Type B pancreatic cell (in vitro differentiated cells): ENCODE results near the gene SUPT20H. TPM values are rescaled to one million over a fixed set of nuclear protein-coding genes. Genes with fewer than 3 reads are reported as not detected.

ENCODE experiments used
- DNase-seq: peaks from one replicate; pipeline ENCODE4 v3.0.0; 2021; ENCODE audit warnings: mixed read lengths; ENCODE audit not compliant: unreplicated experiment; ENCODE audit errors: extremely low spot score
- H3K27ac Mint-ChIP-seq: 2 replicates; pipeline ENCODE4 v1.8.0; 2021; ENCODE audit warnings: mild to moderate bottlenecking, mixed read lengths
- H3K27me3 Mint-ChIP-seq: 2 replicates; pipeline ENCODE4 v1.8.0; 2021; ENCODE audit warnings: mixed read lengths
- H3K36me3 Mint-ChIP-seq: 2 replicates; pipeline ENCODE4 v1.8.0; 2021; ENCODE audit warnings: mixed read lengths
- H3K4me1 Mint-ChIP-seq: one replicate; pipeline ENCODE4 v1.8.0; 2021; ENCODE audit warnings: mixed read lengths; ENCODE audit not compliant: unreplicated experiment
- H3K4me3 Mint-ChIP-seq: 2 replicates; pipeline ENCODE4 v1.8.0; 2021; ENCODE audit warnings: mild to moderate bottlenecking, mixed read lengths
- H3K9me3 Mint-ChIP-seq: 2 replicates; pipeline ENCODE4 v1.8.0; 2021; ENCODE audit warnings: mixed read lengths
- long read RNA-seq: library from polyadenylated mRNA; unstranded; transcript quantifications from one replicate; pipeline ENCODE4 v2.0.0, GENCODE V29; 2020
- total RNA-seq: library from RNA; stranded (reverse); gene quantifications from 2 replicates; pipeline ENCODE4 v1.2.1, GENCODE V29; 2021; ENCODE audit warnings: low replicate concordance
- TF ChIP-seq, protein P1 (sequence below): fragments of 200-600 bp; sonication (generic); conservative IDR thresholded peaks from 2 replicates; pipeline ENCODE4 v1.5.0; 2021; ENCODE audit warnings: antibody characterized with exemption, mild to moderate bottlenecking

Gene SUPT20H
- total RNA-seq, result 69.9 and 91.0 TPM in 2 replicates
- long read RNA-seq, partial matches to known transcripts, result 17 of 69 reads
- long read RNA-seq, other reads (novel, unspliced or antisense), result 44 of 69 reads

DNA sequence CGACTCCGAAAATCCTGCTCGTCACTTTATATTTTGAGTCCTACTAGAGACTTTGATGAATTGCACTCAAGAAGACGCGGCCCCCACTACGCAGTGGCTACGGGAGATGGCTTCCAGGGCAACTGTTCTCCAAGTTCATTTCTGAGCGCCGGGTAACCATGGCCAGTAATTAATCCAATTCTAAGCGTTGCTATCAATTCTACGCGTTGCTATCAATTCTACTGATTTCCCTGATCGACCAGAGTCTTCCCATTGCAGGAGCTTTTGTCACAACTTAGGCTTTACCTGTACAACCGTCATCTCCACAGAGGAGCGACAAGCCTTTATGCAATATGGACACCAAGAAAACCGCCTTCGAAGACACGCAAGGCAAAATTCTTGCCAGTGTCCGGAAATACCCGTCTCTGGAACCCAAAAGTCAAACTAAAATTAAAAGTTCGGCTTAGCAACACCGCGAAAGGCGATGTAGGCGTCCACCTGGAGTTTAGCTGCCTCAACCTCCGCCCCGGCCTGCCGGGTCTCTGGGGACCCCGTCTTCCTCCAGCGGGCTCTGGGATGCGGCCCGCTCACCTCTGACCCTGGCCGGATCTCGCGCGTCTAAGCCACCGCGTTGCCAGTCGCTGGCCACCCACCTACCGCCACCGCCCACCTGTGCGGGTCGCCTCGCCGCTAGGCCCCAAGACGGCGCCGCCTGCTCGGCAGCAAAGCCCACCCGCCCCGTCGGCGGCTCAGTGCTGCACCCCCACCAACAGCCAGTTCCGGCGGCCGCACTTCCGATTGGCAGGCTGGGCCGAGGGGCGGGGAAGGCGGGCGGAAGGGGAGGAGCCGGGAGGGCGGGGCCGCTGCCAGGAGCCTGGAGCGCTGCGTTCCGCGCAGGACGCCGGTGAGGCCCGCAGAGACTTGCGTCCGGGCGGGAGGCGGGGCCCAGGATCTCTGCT, at the start of gene SUPT20H:
SUPT20H (minus strand) TSS at position 779 of the 938 bp plus-strand sequence. CDS start 8,198 bp downstream, outside the sequence.
- H3K9me3 Mint-ChIP-seq, result no peaks in the 10 kb centered on the region
- peak; percentile 94 for DNase-seq
- peak within 1 kb of the TSS; percentile 97 for H3K4me3 Mint-ChIP-seq
- TF ChIP-seq, protein P1, sequence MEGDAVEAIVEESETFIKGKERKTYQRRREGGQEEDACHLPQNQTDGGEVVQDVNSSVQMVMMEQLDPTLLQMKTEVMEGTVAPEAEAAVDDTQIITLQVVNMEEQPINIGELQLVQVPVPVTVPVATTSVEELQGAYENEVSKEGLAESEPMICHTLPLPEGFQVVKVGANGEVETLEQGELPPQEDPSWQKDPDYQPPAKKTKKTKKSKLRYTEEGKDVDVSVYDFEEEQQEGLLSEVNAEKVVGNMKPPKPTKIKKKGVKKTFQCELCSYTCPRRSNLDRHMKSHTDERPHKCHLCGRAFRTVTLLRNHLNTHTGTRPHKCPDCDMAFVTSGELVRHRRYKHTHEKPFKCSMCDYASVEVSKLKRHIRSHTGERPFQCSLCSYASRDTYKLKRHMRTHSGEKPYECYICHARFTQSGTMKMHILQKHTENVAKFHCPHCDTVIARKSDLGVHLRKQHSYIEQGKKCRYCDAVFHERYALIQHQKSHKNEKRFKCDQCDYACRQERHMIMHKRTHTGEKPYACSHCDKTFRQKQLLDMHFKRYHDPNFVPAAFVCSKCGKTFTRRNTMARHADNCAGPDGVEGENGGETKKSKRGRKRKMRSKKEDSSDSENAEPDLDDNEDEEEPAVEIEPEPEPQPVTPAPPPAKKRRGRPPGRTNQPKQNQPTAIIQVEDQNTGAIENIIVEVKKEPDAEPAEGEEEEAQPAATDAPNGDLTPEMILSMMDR, result peak; percentile 25
- H3K4me1 Mint-ChIP-seq, result peaks cover 10% of the 10 kb centered on the region
- peaks cover 16% of the 10 kb centered on the region for H3K36me3 Mint-ChIP-seq
- no peaks in the 10 kb centered on the region for H3K27me3 Mint-ChIP-seq
- H3K27ac Mint-ChIP-seq, result peak within 1 kb of the TSS; percentile 98

DNA sequence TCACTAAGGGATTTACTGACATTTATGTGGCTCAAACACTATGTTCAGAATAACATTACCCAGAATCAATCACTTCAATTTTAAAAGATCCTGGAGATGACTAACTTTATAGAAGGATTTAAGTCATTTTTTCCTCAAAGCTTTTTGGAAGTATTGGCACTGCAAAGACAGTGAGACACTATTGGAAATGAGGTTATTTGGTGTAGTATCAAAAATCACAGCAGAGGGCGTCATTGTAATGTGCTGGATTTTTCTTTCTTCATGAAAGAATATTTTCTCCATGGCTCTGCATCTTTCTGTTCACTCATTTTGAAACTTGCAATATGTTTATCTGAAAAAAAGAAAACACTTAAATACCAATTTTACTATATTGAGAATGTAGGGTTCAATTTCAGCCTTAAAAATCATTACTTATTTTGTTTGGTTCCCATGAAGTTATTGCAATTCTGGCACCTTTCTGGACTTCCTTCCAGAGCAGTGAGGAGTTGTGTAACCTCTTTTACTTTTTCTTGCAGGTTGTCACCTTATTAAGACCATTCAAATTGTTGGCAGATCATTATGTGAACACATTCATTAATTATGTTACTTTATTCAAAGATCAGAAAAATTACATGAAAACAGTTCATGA, 49.7 kb upstream of the SUPT20H start:
- H3K27ac Mint-ChIP-seq, result no peak overlapping the region
- H3K4me1 Mint-ChIP-seq, result peaks cover 3% of the 10 kb centered on the region
- no peak overlapping the region for H3K4me3 Mint-ChIP-seq
- no peaks in the 10 kb centered on the region for H3K9me3 Mint-ChIP-seq
- no peak for DNase-seq
- H3K27me3 Mint-ChIP-seq, result no peaks in the 10 kb centered on the region
- no peaks in the 10 kb centered on the region for H3K36me3 Mint-ChIP-seq
- TF ChIP-seq, protein P1, result peak; percentile 85

DNA sequence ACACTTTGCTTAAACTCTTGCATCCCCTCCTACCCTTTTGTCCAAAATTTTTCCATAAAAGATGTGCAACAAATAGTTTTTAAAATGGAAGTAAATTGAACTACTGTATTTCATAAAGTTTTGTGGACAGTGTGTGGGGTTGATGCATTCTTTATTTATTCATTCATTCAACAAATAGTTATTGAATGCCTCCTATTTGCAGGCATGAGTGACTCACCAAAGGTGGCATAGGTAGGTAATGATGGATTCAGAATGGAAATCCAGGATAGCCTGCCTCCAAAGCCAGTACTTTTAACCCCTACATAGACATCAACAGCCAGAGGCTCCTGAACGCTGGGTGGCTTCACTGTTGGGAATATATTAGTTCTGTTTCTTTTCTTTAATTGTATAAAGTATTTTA, 48.4 kb upstream of the SUPT20H start:
- Mint-ChIP-seq H3K4me3 (no peak overlapping the region), H3K36me3 (no peaks in the 10 kb centered on the region), H3K27me3 (no peaks in the 10 kb centered on the region), H3K9me3 (no peaks in the 10 kb centered on the region), H3K27ac (no peak overlapping the region), H3K4me1 (peaks cover 3% of the 10 kb centered on the region)
- DNase-seq, result no peak
- TF ChIP-seq, protein P1, result no peak

DNA sequence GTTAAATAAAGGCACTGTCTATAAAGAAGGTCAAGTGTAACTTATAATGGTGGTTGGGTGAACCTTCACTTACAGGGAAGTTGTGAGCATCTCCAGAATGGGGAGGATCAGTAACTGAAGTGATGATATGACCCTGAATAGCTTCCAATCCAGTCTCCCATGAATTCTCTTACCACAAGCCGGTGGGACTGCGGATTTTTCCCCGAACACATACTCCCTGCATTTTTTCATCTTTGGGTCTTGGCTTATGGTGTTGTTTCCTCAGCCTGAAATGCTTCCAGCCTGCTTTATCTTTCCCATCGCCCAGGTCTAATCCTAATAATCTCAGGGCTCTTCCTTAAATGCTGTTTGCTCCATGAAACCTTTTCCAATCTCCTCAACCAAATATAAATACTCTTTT, 48.0 kb upstream of the SUPT20H start:
- TF ChIP-seq, protein P1, result no peak
- Mint-ChIP-seq H3K36me3 (no peaks in the 10 kb centered on the region), H3K4me1 (peaks cover 3% of the 10 kb centered on the region), H3K27ac (no peak overlapping the region), H3K4me3 (no peak overlapping the region), H3K27me3 (no peaks in the 10 kb centered on the region), H3K9me3 (no peaks in the 10 kb centered on the region)
- DNase-seq, result no peak

DNA sequence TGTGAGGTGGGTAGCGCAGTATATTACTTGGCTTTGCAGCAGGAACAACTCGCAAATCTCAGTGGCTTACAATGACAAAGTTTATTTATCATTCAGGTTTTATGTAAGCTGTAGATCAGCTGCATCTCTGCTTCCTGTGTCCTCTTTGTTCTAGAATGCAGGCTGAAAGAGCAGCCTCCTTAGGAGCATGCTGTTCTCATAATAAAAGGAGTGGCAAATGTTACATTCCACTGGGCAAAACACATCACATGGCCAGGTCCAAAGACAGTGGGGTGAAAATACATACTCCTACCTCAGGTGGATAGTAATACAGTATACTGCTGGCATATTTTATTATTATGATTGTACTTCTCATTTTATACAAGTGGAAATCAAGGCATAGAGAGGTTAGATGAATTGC, 47.2 kb upstream of the SUPT20H start:
- no peak for DNase-seq
- TF ChIP-seq, protein P1, result no peak
- H3K4me3 Mint-ChIP-seq, result no peak overlapping the region
- H3K36me3 Mint-ChIP-seq, result no peaks in the 10 kb centered on the region
- peaks cover 3% of the 10 kb centered on the region for H3K4me1 Mint-ChIP-seq
- no peak overlapping the region for H3K27ac Mint-ChIP-seq
- H3K27me3 Mint-ChIP-seq, result no peaks in the 10 kb centered on the region
- H3K9me3 Mint-ChIP-seq, result no peaks in the 10 kb centered on the region
